Endothelial cell of umbilical vein (primary cell): Measurements from ENCODE around the gene NAT10. TPM values are rescaled to one million over a fixed set of nuclear protein-coding genes. Genes with fewer than 3 reads are reported as not detected.
A peak's percentile ranks its signal among the peaks of the same experiment; 100 is the strongest.

ENCODE experiments used
- BruUV-seq: library from RNA; stranded (reverse); fragments of 400-500 nt; replicated peaks from 2 replicates; lab custom pipeline; 2021; lab: Mats Ljungman, UMichigan
- CTCF ChIA-PET: fragments of 300-600, 350-600 bp; sonication (Branson Sonifier 250); formaldehyde crosslinking; loops from one replicate; lab custom pipeline; 2021; ENCODE audit warnings: antibody characterized with exemption, inconsistent platforms; lab: Charles Lee
- POLR2A ChIA-PET: fragments of 300-600, 350-600 bp; sonication (Branson Sonifier 250); formaldehyde crosslinking; loops from one replicate; lab custom pipeline; 2021; ENCODE audit warnings: antibody characterized with exemption, inconsistent platforms; lab: Charles Lee
- DNase-seq: peaks from one replicate; pipeline ENCODE4 v3.0.0-alpha.2; 2011; ENCODE audit warnings: low read depth, low spot score
- FAIRE-seq: peaks from 2 replicates; lab custom pipeline; 2011; peaks lifted over from hg19 to GRCh38; lab: Jason Lieb, UNC
- H2AFZ ChIP-seq: 2 replicates; pipeline ENCODE4 v1.6.0; 2012; ENCODE audit warnings: low read depth, low read length, control low read depth, inconsistent platforms
- H3K27ac ChIP-seq: 2 replicates; pipeline ENCODE4 v1.5.1; 2011; ENCODE audit warnings: low read depth, mild to moderate bottlenecking, control low read depth, low read length, moderate library complexity; ENCODE audit not compliant: insufficient read depth
- H3K27me3 ChIP-seq, 2 experiments: 2 replicates each; pipeline versions ENCODE4 v1.6.0 to v1.6.1; 2011; ENCODE audit warnings: low read length in 2 of 2, mixed read lengths in 1 of 2; ENCODE audit not compliant: control insufficient read depth in 2 of 2, insufficient read depth in 2 of 2
- H3K36me3 ChIP-seq, 2 experiments: 2 replicates in 1 of 2; 3 replicates in 1 of 2; pipeline ENCODE4 v1.5.1; 2011; ENCODE audit warnings: low read length in 2 of 2, mild to moderate bottlenecking in 1 of 2, moderate library complexity in 1 of 2; ENCODE audit not compliant: control insufficient read depth in 2 of 2, insufficient read depth in 2 of 2; ENCODE audit errors: extremely low read depth in 1 of 2
- H3K4me1 ChIP-seq: 3 replicates; pipeline ENCODE4 v1.5.1; 2011; ENCODE audit warnings: mild to moderate bottlenecking, low read length; ENCODE audit not compliant: control insufficient read depth, insufficient read depth; ENCODE audit errors: extremely low read depth
- H3K4me2 ChIP-seq: 2 replicates; pipeline ENCODE4 v1.6.1; 2011; ENCODE audit warnings: low read length, control low read depth, mixed read lengths; ENCODE audit not compliant: insufficient read depth
- H3K4me3 ChIP-seq, 3 experiments: fragments of 200-600 bp in 1 of 3; sonication (generic), shearing (Covaris generic) in 1 of 3; replicated peaks in 1 of 3; 2 replicates each; pipeline ENCODE4 v1.5.1; 2011 to 2016; ENCODE audit warnings: control low read depth in 3 of 3, low read length in 3 of 3, mild to moderate bottlenecking in 2 of 3, inconsistent platforms in 1 of 3, low read depth in 1 of 3, moderate library complexity in 1 of 3; ENCODE audit not compliant: insufficient read depth in 1 of 3
- H3K79me2 ChIP-seq: 2 replicates; pipeline ENCODE4 v1.6.0; 2012; ENCODE audit warnings: low read length, inconsistent platforms; ENCODE audit not compliant: control insufficient read depth, insufficient read depth
- H3K9ac ChIP-seq: replicated peaks from 2 replicates; pipeline ENCODE3; 2011; ENCODE audit warnings: low read length, control low read depth; ENCODE audit not compliant: insufficient read depth; ENCODE audit errors: extremely low read depth
- H3K9me1 ChIP-seq: replicated peaks from 3 replicates; pipeline ENCODE4 v1.6.0; 2011; ENCODE audit warnings: mild to moderate bottlenecking, low read length; ENCODE audit not compliant: control insufficient read depth, insufficient read depth; ENCODE audit errors: extremely low read depth
- H3K9me3 ChIP-seq: replicated peaks from 2 replicates; pipeline ENCODE4 v1.5.1; 2012; ENCODE audit warnings: low read length, inconsistent platforms; ENCODE audit not compliant: control insufficient read depth, insufficient read depth
- H4K20me1 ChIP-seq: replicated peaks from 2 replicates; pipeline ENCODE3; 2011; ENCODE audit warnings: mild to moderate bottlenecking, low read length; ENCODE audit not compliant: control insufficient read depth, insufficient read depth; ENCODE audit errors: extremely low read depth
- CTCF ChIP-seq, 2 donors: IDR thresholded peaks; 1 replicate in 1 of 2; 2 replicates in 1 of 2; pipeline ENCODE4 v1.5.1; 2011; ENCODE audit warnings: low read length in 2 of 2, mild to moderate bottlenecking in 2 of 2, moderate library complexity in 2 of 2, control low read depth in 1 of 2, inconsistent platforms in 1 of 2, low read depth in 1 of 2; ENCODE audit not compliant: insufficient read depth in 1 of 2; ENCODE audit errors: extremely low read depth in 1 of 2
- EZH2 ChIP-seq: IDR thresholded peaks from 2 replicates; pipeline ENCODE4 v1.6.1; 2012; ENCODE audit warnings: borderline replicate concordance, low read depth, mild to moderate bottlenecking, moderate library complexity, low read length, inconsistent platforms; ENCODE audit not compliant: severe bottlenecking
- FOS ChIP-seq: IDR thresholded peaks from 2 replicates; pipeline ENCODE4 v1.6.1; 2011; ENCODE audit warnings: mild to moderate bottlenecking, low read length, moderate library complexity, borderline replicate concordance; ENCODE audit not compliant: insufficient read depth
- GATA2 ChIP-seq: IDR thresholded peaks from 2 replicates; pipeline ENCODE4 v1.7.0; 2011; ENCODE audit warnings: low read depth, mild to moderate bottlenecking, moderate library complexity, mixed read lengths, low read length; ENCODE audit not compliant: insufficient read length, insufficient read depth
- JUN ChIP-seq: IDR thresholded peaks from 2 replicates; pipeline ENCODE4 v1.6.1; 2011; ENCODE audit warnings: borderline replicate concordance, low read depth; ENCODE audit not compliant: insufficient read length, insufficient read depth
- MAX ChIP-seq: IDR thresholded peaks from 2 replicates; pipeline ENCODE4 v1.6.1; 2011; ENCODE audit not compliant: insufficient read depth, insufficient read length
- MYC ChIP-seq: IDR thresholded peaks from one replicate; pipeline ENCODE4 v1.6.1; 2011; ENCODE audit warnings: mild to moderate bottlenecking, low read depth, low read length
- POLR2A ChIP-seq: IDR thresholded peaks from 2 replicates; pipeline ENCODE4 v1.6.1; 2012; ENCODE audit warnings: low read depth, mild to moderate bottlenecking, control low read depth, low read length
- POLR2AphosphoS5 ChIP-seq: IDR thresholded peaks from 2 replicates; pipeline ENCODE4 v1.6.1; 2012; ENCODE audit warnings: low read depth, mild to moderate bottlenecking, control low read depth, low read length, moderate library complexity; ENCODE audit not compliant: insufficient read depth
- dilution Hi-C: fragments of 300-500 bp; cut with MboI; formaldehyde crosslinking; loops from one replicate; pipeline ENCODE4 v1.15.0; 2019; ENCODE audit warnings: low sequenced_read_pairs; ENCODE audit not compliant: extremely low pct_ligation_motif_present
- intact Hi-C: fragments of 100-400 bp; cut with micrococcal nuclease; formaldehyde crosslinking; loops from one replicate; pipeline ENCODE4 v1.10.0; 2022
- polyA plus RNA-seq, 4 experiments: library from polyadenylated mRNA; depleted of rRNA in 3 of 4; stranded (reverse) in 3 of 4; unstranded in 1 of 4; fragments of >200 nt; gene quantifications; 2 replicates each; pipeline versions ENCODE4 v1.2.1 to v1.2.3, GENCODE V29; 2011 to 2012; ENCODE audit warnings: missing spikeins in 1 of 4
- total RNA-seq: library from RNA; stranded (reverse); gene quantifications from 2 replicates; pipeline ENCODE4 v1.2.3, GENCODE V29; 2021

NAT10 gene
- total and polyA plus RNA-seq, 2 donors (not counting 3 experiments of a cell fraction or from before 2014, with no cell fraction given) = 32.0 to 57.6 TPM

GRCh38 chr11:34146411-34146810, 41.0 kb downstream of the NAT10 start:
- no peaks in the 10 kb centered on the region for H3K9me3 ChIP-seq
- H3K4me3 ChIP-seq = no peak overlapping the region
- dilution Hi-C loops = no loop called here
- TSS peak; percentile 81 for BruUV-seq
- no peaks in the 10 kb centered on the region for H4K20me1 ChIP-seq
- H3K79me2 ChIP-seq = no peaks in the 10 kb centered on the region
- H3K27me3 ChIP-seq = no peaks in the 10 kb centered on the region
- intact Hi-C loops = no loop called here
- no peak overlapping the region for H3K4me2 ChIP-seq
- CTCF ChIA-PET = no interaction called here
- FAIRE-seq = no peak
- H2AFZ ChIP-seq = no peak overlapping the region
- H3K27ac ChIP-seq = no peak overlapping the region
- POLR2A ChIA-PET = no interaction called here
- no peak overlapping the region for H3K9ac ChIP-seq
- peaks cover 25 to 37% of the 10 kb centered on the region in 2 experiments for H3K36me3 ChIP-seq
- no peak for DNase-seq
- H3K4me1 ChIP-seq = no peaks in the 10 kb centered on the region
- H3K9me1 ChIP-seq = no peaks in the 10 kb centered on the region
- no peak for TF ChIP-seq EZH2
- TF ChIP-seq JUN = no peak
- no peak for TF ChIP-seq MYC
- no peak for TF ChIP-seq POLR2A

GRCh38 chr11:34146866-34147265, 41.4 kb downstream of the NAT10 start:
- Histone ChIP-seq H3K79me2 (no peaks in the 10 kb centered on the region), H3K36me3 (peaks cover 23 to 32% of the 10 kb centered on the region in 2 experiments), H3K4me2 (no peak overlapping the region), H3K27ac (no peak overlapping the region), H3K9me1 (no peaks in the 10 kb centered on the region), H3K27me3 (no peaks in the 10 kb centered on the region), H2AFZ (no peak overlapping the region), H3K9ac (no peak overlapping the region), H3K4me1 (no peaks in the 10 kb centered on the region), H4K20me1 (no peaks in the 10 kb centered on the region), H3K9me3 (no peaks in the 10 kb centered on the region), H3K4me3 (no peak overlapping the region)
- DNase-seq (no peak), FAIRE-seq (no peak)
- CTCF ChIA-PET = no interaction called here
- intact Hi-C loops = no loop called here
- no TSS peak for BruUV-seq
- TF ChIP-seq EZH2 = no peak
- TF ChIP-seq GATA2 = no peak
- no peak for TF ChIP-seq POLR2A
- no peak for TF ChIP-seq CTCF (IDR thresholded peaks at IDR 0.05; ENCODE audit: extremely low read depth in 1 of 2, insufficient read depth in 1 of 2, low read depth in 1 of 2, low read length in 2 of 2)
- no peak for TF ChIP-seq POLR2AphosphoS5
- TF ChIP-seq MYC = no peak
- TF ChIP-seq FOS = no peak
- no peak for TF ChIP-seq MAX
- no peak for TF ChIP-seq JUN
- dilution Hi-C loops = no loop called here
- POLR2A ChIA-PET = no interaction called here
